ENCODE data around the gene ARHGEF28.

DNA sequence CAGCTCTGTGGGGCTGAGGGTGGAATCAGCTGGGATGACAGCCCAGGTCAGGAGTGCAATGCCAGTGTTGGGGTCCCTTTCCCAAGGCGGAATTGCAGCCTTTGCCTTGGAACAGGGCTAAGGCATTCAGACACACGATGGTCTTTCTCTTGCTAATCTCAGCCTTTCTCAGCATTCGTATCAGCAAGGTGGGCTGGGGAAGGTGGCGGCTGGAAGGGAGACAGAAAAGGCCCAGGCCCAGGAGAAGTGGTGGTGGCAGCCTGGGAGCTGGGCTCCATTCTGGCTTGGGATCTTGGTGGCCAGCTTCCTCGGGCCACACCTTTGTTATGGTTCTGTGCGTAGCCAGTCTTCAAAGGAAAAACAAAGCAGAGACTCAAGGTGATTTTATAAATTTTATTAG is 1.1 kb upstream of the ARHGEF28 start:
- TF ChIP-seq, protein P1, sequence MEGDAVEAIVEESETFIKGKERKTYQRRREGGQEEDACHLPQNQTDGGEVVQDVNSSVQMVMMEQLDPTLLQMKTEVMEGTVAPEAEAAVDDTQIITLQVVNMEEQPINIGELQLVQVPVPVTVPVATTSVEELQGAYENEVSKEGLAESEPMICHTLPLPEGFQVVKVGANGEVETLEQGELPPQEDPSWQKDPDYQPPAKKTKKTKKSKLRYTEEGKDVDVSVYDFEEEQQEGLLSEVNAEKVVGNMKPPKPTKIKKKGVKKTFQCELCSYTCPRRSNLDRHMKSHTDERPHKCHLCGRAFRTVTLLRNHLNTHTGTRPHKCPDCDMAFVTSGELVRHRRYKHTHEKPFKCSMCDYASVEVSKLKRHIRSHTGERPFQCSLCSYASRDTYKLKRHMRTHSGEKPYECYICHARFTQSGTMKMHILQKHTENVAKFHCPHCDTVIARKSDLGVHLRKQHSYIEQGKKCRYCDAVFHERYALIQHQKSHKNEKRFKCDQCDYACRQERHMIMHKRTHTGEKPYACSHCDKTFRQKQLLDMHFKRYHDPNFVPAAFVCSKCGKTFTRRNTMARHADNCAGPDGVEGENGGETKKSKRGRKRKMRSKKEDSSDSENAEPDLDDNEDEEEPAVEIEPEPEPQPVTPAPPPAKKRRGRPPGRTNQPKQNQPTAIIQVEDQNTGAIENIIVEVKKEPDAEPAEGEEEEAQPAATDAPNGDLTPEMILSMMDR (IDR thresholded peaks at IDR 0.05): no peak
- no peak for TF ChIP-seq EZH2 (IDR thresholded peaks at IDR 0.05)
